Common myeloid progenitor, CD34-positive (primary cell): ENCODE results near the gene VSTM1. TPM values are rescaled to one million over a fixed set of nuclear protein-coding genes. Genes with fewer than 3 reads are reported as not detected.

ENCODE experiments used
- CTCF ChIA-PET: fragments of 350-600 bp; sonication (Branson Sonifier 250); formaldehyde crosslinking; loops from one replicate; lab custom pipeline; 2021; ENCODE audit warnings: antibody characterized with exemption; lab: Charles Lee
- POLR2A ChIA-PET: fragments of 350-600 bp; sonication (Branson Sonifier 250); formaldehyde crosslinking; loops from one replicate; lab custom pipeline; 2021; ENCODE audit warnings: antibody characterized with exemption; lab: Charles Lee
- DNase-seq, 3 donors: peaks; one replicate each; pipeline versions ENCODE4 v3.0.0 to v3.0.0-alpha.2; 2013
- H3K27ac ChIP-seq, 2 experiments: 1 replicate in 1 of 2; 2 replicates in 1 of 2; pipeline ENCODE4 v1.7.0; 2013; ENCODE audit warnings: inconsistent platforms in 2 of 2, low read length in 2 of 2, mild to moderate bottlenecking in 2 of 2, low read depth in 1 of 2, moderate library complexity in 1 of 2; ENCODE audit not compliant: severe bottlenecking in 2 of 2, insufficient read depth in 1 of 2, poor library complexity in 1 of 2
- H3K27me3 ChIP-seq, 5 experiments: replicated peaks in 2 of 5; 1 replicate in 3 of 5; 2 replicates in 2 of 5; pipeline versions ENCODE4 v1.6.1 to v1.7.0; 2013; ENCODE audit warnings: low read length in 4 of 5, mild to moderate bottlenecking in 2 of 5, moderate library complexity in 2 of 5, inconsistent platforms in 1 of 5; ENCODE audit not compliant: insufficient read depth in 5 of 5, control insufficient read depth in 4 of 5
- H3K36me3 ChIP-seq, 4 experiments: 1 replicate in 2 of 4; 2 replicates in 2 of 4; pipeline versions ENCODE4 v1.6.1 to v1.7.0; 2013; ENCODE audit warnings: low read length in 3 of 4, control low read depth in 1 of 4, mild to moderate bottlenecking in 1 of 4; ENCODE audit not compliant: control insufficient read depth in 4 of 4, insufficient read depth in 4 of 4
- H3K4me1 ChIP-seq, 4 experiments: 1 replicate in 3 of 4; 2 replicates in 1 of 4; pipeline versions ENCODE4 v1.6.1 to v1.7.1; 2013; ENCODE audit warnings: low read length in 3 of 4, mild to moderate bottlenecking in 3 of 4, control low read depth in 1 of 4, inconsistent platforms in 1 of 4, moderate library complexity in 1 of 4; ENCODE audit not compliant: control insufficient read depth in 4 of 4, insufficient read depth in 4 of 4; ENCODE audit errors: control extremely low read depth in 1 of 4
- H3K4me3 ChIP-seq, 7 experiments: 1 replicate in 4 of 7; 2 replicates in 3 of 7; pipeline versions ENCODE4 v1.5.1 to v1.7.0; 2013; ENCODE audit warnings: mild to moderate bottlenecking in 7 of 7, low read length in 6 of 7, moderate library complexity in 6 of 7, inconsistent platforms in 2 of 7, low read depth in 2 of 7, control low read depth in 1 of 7; ENCODE audit not compliant: insufficient read depth in 4 of 7, control insufficient read depth in 1 of 7; ENCODE audit errors: extremely low read depth in 1 of 7
- H3K9me3 ChIP-seq, 5 experiments: 1 replicate in 4 of 5; 2 replicates in 1 of 5; pipeline versions ENCODE4 v1.6.1 to v1.7.1; 2013; ENCODE audit warnings: low read length in 4 of 5, mild to moderate bottlenecking in 2 of 5, inconsistent platforms in 1 of 5, low read depth in 1 of 5, moderate library complexity in 1 of 5; ENCODE audit not compliant: control insufficient read depth in 4 of 5, insufficient read depth in 2 of 5; ENCODE audit errors: control extremely low read depth in 1 of 5
- WGBS: methylation state at CpG from one replicate; pipeline ENCODE4 v1.1.5; 2013; ENCODE audit not compliant: insufficient coverage; 5-methylcytosine and 5-hydroxymethylcytosine counted together
- polyA plus RNA-seq: library from polyadenylated mRNA; unstranded; fragments of 120-200 nt; gene quantifications from one replicate; pipeline ENCODE4 v1.2.1, GENCODE V29; 2013

VSTM1 gene
- polyA plus RNA-seq, result 4.2 TPM

- peak; percentile 30 to 69 (median 58) for DNase-seq
- Histone ChIP-seq H3K27me3 (no peaks in the 10 kb centered on the region), H3K27ac (no peak within 1 kb of the TSS), H3K9me3 (no peaks in the 10 kb centered on the region), H3K36me3 (no peaks in the 10 kb centered on the region), H3K4me1 (peaks cover 0 to 13% (median 6%) of the 10 kb centered on the region in 4 experiments), H3K4me3 (peak within 1 kb of the TSS in 2 of 7 experiments; percentile 11 to 33)
- ChIA-PET CTCF (interaction anchor here (1.0 kb wide), 1 partner anchor 15 kb away, joined by 3 read pairs; no protein-coding TSS in a partner anchor), POLR2A (no interaction called here)
- WGBS, result 60% methylated on average over 22 of the region's 34 CpGs
Observed at GRCh38 chr19:54063350-54064116, at the start of gene VSTM1. Gene VSTM1 (minus strand): TSS chr19:54063897. CDS start chr19:54063777, 120 bp downstream.

GRCh38 chr19:54109651-54110050 is 46.0 kb upstream of the VSTM1 start:
- Histone ChIP-seq H3K27me3 (no peaks in the 10 kb centered on the region), H3K27ac (no peak overlapping the region), H3K4me3 (no peak overlapping the region), H3K36me3 (peaks cover 3 to 67% (median 46%) of the 10 kb centered on the region in 4 experiments), H3K9me3 (no peaks in the 10 kb centered on the region), H3K4me1 (peaks cover 0 to 10% (median 10%) of the 10 kb centered on the region in 4 experiments)
- POLR2A ChIA-PET, result no interaction called here
- no peak for DNase-seq
- 100% methylated on average over 2 of the region's 6 CpGs for WGBS
- CTCF ChIA-PET, result interaction anchor here (1.6 kb wide), 1 partner anchor 13 kb away, joined by 3 read pairs; no protein-coding TSS in a partner anchor

GRCh38 chr19:54108496-54108895 is 44.8 kb upstream of the VSTM1 start:
- Histone ChIP-seq H3K27ac (no peak overlapping the region), H3K4me1 (peaks cover 0 to 2% (median 1%) of the 10 kb centered on the region in 4 experiments), H3K27me3 (no peaks in the 10 kb centered on the region), H3K9me3 (no peaks in the 10 kb centered on the region), H3K4me3 (no peak overlapping the region), H3K36me3 (peaks cover 3 to 67% (median 46%) of the 10 kb centered on the region in 4 experiments)
- POLR2A ChIA-PET, result no interaction called here
- CTCF ChIA-PET, result interaction anchor here (1.6 kb wide), 1 partner anchor 12 kb away, joined by 3 read pairs; no protein-coding TSS in a partner anchor
- 92% methylated on average over 4 of the region's 7 CpGs for WGBS
- DNase-seq, result no peak

- peaks cover 0 to 7% (median 6%) of the 10 kb centered on the region in 4 experiments for H3K4me1 ChIP-seq
- no peaks in the 10 kb centered on the region for H3K27me3 ChIP-seq
- H3K9me3 ChIP-seq, result no peaks in the 10 kb centered on the region
- CTCF ChIA-PET, result interaction anchor here (1.1 to 1.6 kb wide), 2 partner anchors 11 to 14 kb away, joined by 3 read pairs; no protein-coding TSS in a partner anchor
- peaks cover 3 to 63% (median 44%) of the 10 kb centered on the region in 4 experiments for H3K36me3 ChIP-seq
- H3K27ac ChIP-seq, result no peak overlapping the region
- DNase-seq, result no peak
- no peak overlapping the region for H3K4me3 ChIP-seq
- POLR2A ChIA-PET, result no interaction called here
- WGBS, result 94% methylated on average over 9 of the region's 21 CpGs
Observed at GRCh38 chr19:54107876-54108490, 44.3 kb upstream of the VSTM1 start.

- ChIA-PET POLR2A (no interaction called here), CTCF (interaction anchor here (1.1 kb wide), 1 partner anchor 15 kb away, joined by 3 read pairs; no protein-coding TSS in a partner anchor)
- Histone ChIP-seq H3K4me3 (no peak overlapping the region), H3K9me3 (no peaks in the 10 kb centered on the region), H3K4me1 (peaks cover 0 to 12% (median 10%) of the 10 kb centered on the region in 4 experiments), H3K27ac (no peak overlapping the region), H3K36me3 (peaks cover 2 to 56% (median 40%) of the 10 kb centered on the region in 4 experiments), H3K27me3 (no peaks in the 10 kb centered on the region)
- DNase-seq, result no peak
- 98% methylated on average over 11 of the region's 15 CpGs for WGBS
Observed at GRCh38 chr19:54106716-54107115, 43.0 kb upstream of the VSTM1 start.

GRCh38 chr19:54105796-54106195 is 42.1 kb upstream of the VSTM1 start:
- 95% methylated on average over 10 of the region's 10 CpGs for WGBS
- peaks cover 0 to 12% (median 11%) of the 10 kb centered on the region in 4 experiments for H3K4me1 ChIP-seq
- ChIA-PET CTCF (no interaction called here), POLR2A (no interaction called here)
- H3K9me3 ChIP-seq, result no peaks in the 10 kb centered on the region
- DNase-seq, result no peak
- no peaks in the 10 kb centered on the region for H3K27me3 ChIP-seq
- H3K36me3 ChIP-seq, result peaks cover 2 to 52% (median 36%) of the 10 kb centered on the region in 4 experiments
- H3K4me3 ChIP-seq, result no peak overlapping the region
- H3K27ac ChIP-seq, result no peak overlapping the region
